Glomerular visceral epithelial cell (primary cell): ENCODE data around the gene PAQR5.
"Not testable (repeated sequence)": the region's sequence is repeated elsewhere in the genome, so short reads cannot be mapped to it uniquely, and the experiment has no call there.

Source experiments
- DNase-seq: peaks from one replicate; pipeline ENCODE4 v3.0.0-alpha.2; 2016; ENCODE audit errors: extremely low spot score

PAQR5 gene

GRCh38 chr15:69298697-69299441 lies at the start of gene PAQR5:
Gene PAQR5, plus strand, starts transcription at chr15:69298912. Its CDS starts 61,169 bp downstream, at chr15:69360081.
- DNase-seq: peak; percentile 7

GRCh38 chr15:69253156-69253555 lies 45.6 kb upstream of the PAQR5 start:
- DNase-seq: peak; percentile 68

GRCh38 chr15:69265347-69265955 lies 33.3 kb upstream of the PAQR5 start:
- DNase-seq: peak; percentile 22

- no peak for DNase-seq
Measured at GRCh38 chr15:69271217-69271616, 27.5 kb upstream of the PAQR5 start.

GRCh38 chr15:69272139-69272538 lies 26.6 kb upstream of the PAQR5 start:
- DNase-seq: no peak

GRCh38 chr15:69272891-69273290 lies 25.8 kb upstream of the PAQR5 start:
- no peak for DNase-seq

GRCh38 chr15:69275074-69275670 lies 23.5 kb upstream of the PAQR5 start:
- DNase-seq: no peak

GRCh38 chr15:69275933-69276560 lies 22.7 kb upstream of the PAQR5 start:
- no peak for DNase-seq

- DNase-seq: no peak
Measured at GRCh38 chr15:69277316-69277715, 21.4 kb upstream of the PAQR5 start.

- no peak for DNase-seq
Measured at GRCh38 chr15:69279636-69280035, 19.1 kb upstream of the PAQR5 start.

GRCh38 chr15:69280783-69281182 lies 17.9 kb upstream of the PAQR5 start:
- no peak for DNase-seq

- no peak for DNase-seq
Measured at GRCh38 chr15:69282104-69282743, 16.5 kb upstream of the PAQR5 start.

- DNase-seq: no peak
Measured at GRCh38 chr15:69285834-69286233, 12.9 kb upstream of the PAQR5 start.

GRCh38 chr15:69288011-69288410 lies 10.7 kb upstream of the PAQR5 start:
- DNase-seq: no peak

GRCh38 chr15:69288531-69289341 lies 10.0 kb upstream of the PAQR5 start:
- no peak for DNase-seq

GRCh38 chr15:69289342-69290146 lies 9.2 kb upstream of the PAQR5 start:
- DNase-seq: no peak

GRCh38 chr15:69290346-69291164 lies 8.2 kb upstream of the PAQR5 start:
- DNase-seq: no peak

- DNase-seq: not testable (repeated sequence)
Measured at GRCh38 chr15:69291651-69292050, 7.1 kb upstream of the PAQR5 start.

GRCh38 chr15:69292826-69293420 lies 5.8 kb upstream of the PAQR5 start:
- DNase-seq: no peak
